ENCODE data around the gene HSFX4. TPM values are rescaled to one million over a fixed set of nuclear protein-coding genes. Genes with fewer than 3 reads are reported as not detected.
"Not testable (repeated sequence)": the region's sequence is repeated elsewhere in the genome, so short reads cannot be mapped to it uniquely, and the experiment has no call there.

The HSFX4 gene, protein sequence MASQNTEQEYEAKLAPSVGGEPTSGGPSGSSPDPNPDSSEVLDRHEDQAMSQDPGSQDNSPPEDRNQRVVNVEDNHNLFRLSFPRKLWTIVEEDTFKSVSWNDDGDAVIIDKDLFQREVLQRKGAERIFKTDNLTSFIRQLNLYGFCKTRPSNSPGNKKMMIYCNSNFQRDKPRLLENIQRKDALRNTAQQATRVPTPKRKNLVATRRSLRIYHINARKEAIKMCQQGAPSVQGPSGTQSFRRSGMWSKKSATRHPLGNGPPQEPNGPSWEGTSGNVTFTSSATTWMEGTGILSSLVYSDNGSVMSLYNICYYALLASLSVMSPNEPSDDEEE
- polyA plus RNA-seq (ENCODE audit: low read depth in 6 of 6), result not detected

DNA sequence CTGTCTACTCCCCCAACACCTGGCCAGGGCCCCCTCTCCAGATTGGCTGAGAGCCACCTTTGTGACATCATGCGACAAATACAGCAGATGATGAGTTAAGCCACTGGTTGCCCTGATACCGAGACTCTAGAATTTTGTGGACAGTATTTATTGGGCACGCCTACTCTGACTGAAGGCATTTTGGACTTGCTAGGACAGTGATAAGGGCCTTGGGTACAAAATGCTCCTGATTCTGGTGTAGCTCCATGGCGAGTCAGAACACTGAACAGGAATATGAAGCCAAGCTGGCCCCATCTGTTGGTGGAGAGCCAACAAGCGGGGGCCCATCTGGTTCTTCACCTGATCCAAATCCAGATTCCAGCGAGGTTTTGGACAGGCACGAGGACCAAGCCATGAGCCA, at the start of gene HSFX4:
Gene HSFX4, plus strand, starts transcription at position 174 of the 400 bp plus-strand sequence. Its CDS starts 72 bp downstream, at position 246.
- H3K27me3 Mint-ChIP-seq; DNase-seq; H3K4me3 Mint-ChIP-seq; ATAC-seq (ENCODE audit: low read depth in 2 of 2); H3K9me3 Mint-ChIP-seq; H3K36me3 Mint-ChIP-seq; H3K4me1 Mint-ChIP-seq; H3K27ac Mint-ChIP-seq: not testable (repeated sequence)

DNA sequence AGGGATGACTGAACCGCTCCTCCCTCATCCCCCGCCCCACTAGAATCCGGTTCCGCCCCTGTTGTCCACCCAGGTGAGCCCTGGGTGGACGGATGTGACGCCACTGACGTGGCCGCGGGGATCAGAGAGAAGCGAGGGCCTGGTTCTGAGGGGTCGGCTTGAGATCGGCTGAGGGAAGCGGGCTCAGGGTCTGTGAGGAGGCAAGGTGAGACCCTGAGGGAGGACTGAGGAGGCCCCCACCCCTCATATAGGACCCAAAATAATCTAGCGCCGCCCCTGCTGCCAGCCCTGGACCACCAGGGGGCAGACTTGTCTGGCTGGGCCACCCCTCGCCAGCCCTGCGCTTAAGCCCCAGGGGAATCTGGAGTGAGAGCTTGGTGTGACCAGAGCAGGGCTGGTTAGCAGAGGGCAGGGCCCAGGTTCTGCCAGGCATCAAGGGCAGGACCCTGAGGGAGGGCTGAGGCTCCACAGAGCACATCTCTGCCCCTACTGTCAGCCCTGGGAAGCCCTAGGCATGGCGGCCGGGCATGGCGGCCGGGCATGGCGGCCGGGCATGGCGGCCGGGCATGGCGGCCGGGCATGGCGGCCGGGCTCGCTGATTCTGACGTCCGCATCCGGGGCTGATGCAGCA, 48.2 kb upstream of the HSFX4 start, which contains the start of gene MAGEA8:
Gene MAGEA8, plus strand, starts transcription at position 103 of the 631 bp plus-strand sequence. CDS start 3,090 bp downstream, outside the sequence.
- H3K36me3 Mint-ChIP-seq, result no peaks in the 10 kb centered on the region
- H3K4me1 Mint-ChIP-seq, result no peaks in the 10 kb centered on the region
- peak within 1 kb of the TSS in 1 of 6 donors; percentile 49 for H3K27ac Mint-ChIP-seq
- no peaks in the 10 kb centered on the region for H3K27me3 Mint-ChIP-seq
- peaks cover 0 to 2% (median 0%) of the 10 kb centered on the region in 7 donors for H3K9me3 Mint-ChIP-seq
- no peak within 1 kb of the TSS for H3K4me3 Mint-ChIP-seq
- no peak for DNase-seq
- no peak for ATAC-seq (ENCODE audit: low read depth in 2 of 2)

DNA sequence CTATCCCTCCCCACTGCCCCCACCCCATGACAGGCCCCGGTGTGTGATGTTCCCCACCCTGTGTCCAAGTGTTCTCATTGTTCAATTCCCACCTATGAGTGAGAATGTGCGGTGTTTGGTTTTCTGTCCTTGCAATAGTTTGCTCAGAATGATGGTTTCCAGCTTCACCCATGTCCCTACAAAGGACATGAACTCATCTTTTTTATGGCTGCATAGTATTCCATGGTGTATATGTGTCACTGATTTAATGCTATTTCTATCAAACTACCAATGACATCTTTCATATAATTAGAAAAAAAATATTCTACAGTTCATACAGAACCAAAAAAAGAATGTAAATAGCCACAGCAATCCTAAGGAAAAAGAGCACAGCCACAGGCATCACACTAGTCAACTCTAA, 38.5 kb upstream of the HSFX4 start:
- peak overlapping the region in 1 of 6 donors; percentile 72 for H3K27ac Mint-ChIP-seq

DNA sequence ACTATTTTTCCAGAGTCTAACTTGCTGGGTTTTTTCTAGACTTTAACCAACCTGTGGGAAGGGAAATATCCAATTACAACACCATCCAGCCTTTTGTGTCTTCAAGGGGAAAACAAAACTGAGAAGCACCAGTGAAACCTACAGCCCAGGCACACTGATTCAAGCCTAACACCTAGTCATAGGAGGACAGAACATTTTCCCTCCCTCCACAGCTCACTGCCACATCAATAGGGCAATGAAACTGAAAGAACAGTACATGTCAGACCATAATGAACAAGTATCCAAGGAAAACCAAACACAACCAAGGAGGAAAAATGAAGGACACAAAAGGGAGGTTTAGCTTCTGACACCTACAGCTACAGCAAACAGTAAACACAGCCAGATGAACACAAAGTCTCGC, 30.8 kb upstream of the HSFX4 start:
- DNase-seq, result no peak
- Mint-ChIP-seq H3K27me3 (peaks cover 0 to 12% (median 0%) of the 10 kb centered on the region in 3 donors), H3K36me3 (no peaks in the 10 kb centered on the region), H3K9me3 (peaks cover 0 to 6% (median 0%) of the 10 kb centered on the region in 7 donors), H3K27ac (no peak overlapping the region), H3K4me1 (no peaks in the 10 kb centered on the region), H3K4me3 (no peak overlapping the region)
- ATAC-seq (ENCODE audit: low read depth in 2 of 2), result no peak

More for the DNA sequence above, 38.5 kb upstream of the HSFX4 start:
- H3K4me3 Mint-ChIP-seq; ATAC-seq (ENCODE audit: low read depth in 2 of 2); H3K4me1 Mint-ChIP-seq; H3K36me3 Mint-ChIP-seq; H3K27me3 Mint-ChIP-seq; H3K9me3 Mint-ChIP-seq; DNase-seq: not testable (repeated sequence)

DNA sequence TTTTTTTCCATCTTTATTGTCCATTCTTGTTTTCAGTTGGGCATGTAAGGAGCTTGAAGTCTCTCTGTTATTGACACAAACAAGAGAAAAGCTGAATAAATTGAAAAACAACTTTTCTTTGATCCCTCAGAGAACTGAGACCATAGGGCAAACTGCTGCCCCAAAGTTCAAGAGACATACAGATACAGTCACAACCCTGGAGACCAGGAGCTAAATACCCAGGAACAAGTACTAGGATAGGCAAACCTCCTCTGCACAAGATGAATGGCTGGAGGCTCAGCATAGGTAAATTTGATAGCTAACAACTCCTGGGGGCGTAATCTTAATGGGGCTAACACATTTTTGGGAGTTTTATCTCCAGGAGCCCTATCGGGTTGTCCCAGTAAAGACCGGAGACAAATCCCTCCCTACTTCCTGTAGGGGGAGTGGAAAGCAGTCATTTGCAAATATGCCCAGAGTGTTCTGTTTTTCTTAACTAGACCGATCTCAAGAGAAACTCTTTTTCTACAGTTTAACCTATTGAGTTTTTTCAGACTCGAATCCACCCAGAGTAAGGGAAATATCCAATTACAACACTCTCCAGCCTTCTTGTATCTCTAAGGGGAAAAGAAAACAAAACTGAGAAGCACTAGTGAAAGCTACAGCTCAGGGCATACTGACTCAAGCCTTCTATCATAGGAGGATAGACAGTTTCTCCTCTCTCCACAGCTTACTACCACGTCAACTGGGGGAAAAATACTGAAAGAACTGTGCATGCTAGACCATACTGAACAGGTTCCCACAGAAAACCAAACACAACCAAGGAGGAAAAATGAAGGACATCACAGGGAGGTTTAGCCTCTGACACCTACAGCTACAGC, 25.3 kb upstream of the HSFX4 start:
- Mint-ChIP-seq H3K4me3 (peak overlapping the region in 1 of 8 donors; percentile 45), H3K4me1 (peaks cover 0 to 2% (median 0%) of the 10 kb centered on the region in 3 donors), H3K27ac (no peak overlapping the region), H3K36me3 (no peaks in the 10 kb centered on the region), H3K27me3 (peaks cover 0 to 6% (median 4%) of the 10 kb centered on the region in 3 donors), H3K9me3 (peaks cover 0 to 3% (median under 1%) of the 10 kb centered on the region in 7 donors)
- ATAC-seq (ENCODE audit: low read depth in 2 of 2) (no peak), DNase-seq (no peak)

DNA sequence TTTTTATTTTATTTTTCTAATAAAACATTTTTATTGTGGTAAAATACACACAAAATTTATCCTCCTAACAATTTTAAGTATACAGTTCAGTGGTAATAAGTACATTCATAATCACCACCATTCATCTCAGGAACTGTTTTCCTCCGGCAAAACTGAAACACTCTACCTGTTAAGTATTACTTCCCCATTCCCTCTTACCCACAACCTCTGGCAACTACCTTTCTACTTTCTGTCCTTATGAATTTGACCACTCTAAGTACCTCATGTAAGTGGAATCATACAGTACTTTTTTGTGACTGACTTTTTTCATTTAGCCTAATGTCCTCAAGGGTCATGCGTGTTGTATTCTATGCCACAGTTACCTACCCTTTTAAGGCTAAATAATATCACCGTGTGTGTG, 21.1 kb upstream of the HSFX4 start:
- peaks cover 0 to 2% (median 0%) of the 10 kb centered on the region in 3 donors for H3K4me1 Mint-ChIP-seq
- no peaks in the 10 kb centered on the region for H3K36me3 Mint-ChIP-seq
- peaks cover 0 to 10% (median 7%) of the 10 kb centered on the region in 7 donors for H3K9me3 Mint-ChIP-seq
- peak overlapping the region in 1 of 6 donors; percentile 63 for H3K27ac Mint-ChIP-seq
- DNase-seq (no peak), ATAC-seq (ENCODE audit: low read depth in 2 of 2) (no peak)
- H3K4me3 Mint-ChIP-seq, result no peak overlapping the region
- peaks cover 0 to 4% (median 0%) of the 10 kb centered on the region in 3 donors for H3K27me3 Mint-ChIP-seq

DNA sequence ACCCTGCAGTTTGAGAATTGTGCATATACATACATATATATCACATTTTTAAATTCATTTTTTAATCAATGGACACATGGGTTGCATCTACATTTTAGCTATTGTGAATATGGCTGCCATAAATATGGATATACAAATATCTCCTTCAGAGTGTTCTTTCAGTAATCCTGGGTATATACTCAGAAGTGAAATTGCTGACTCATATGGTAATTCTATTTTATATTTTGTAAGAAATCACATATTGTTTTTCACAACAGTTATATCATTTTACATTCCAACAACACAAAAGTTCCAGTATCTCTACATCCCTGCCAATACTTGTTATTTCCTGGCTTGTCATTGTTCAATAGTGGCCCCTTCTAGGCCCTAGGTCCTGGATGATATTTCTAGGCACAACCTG, 20.6 kb upstream of the HSFX4 start:
- H3K36me3 Mint-ChIP-seq, result no peaks in the 10 kb centered on the region
- H3K4me1 Mint-ChIP-seq, result peaks cover 0 to 2% (median 0%) of the 10 kb centered on the region in 3 donors
- DNase-seq (no peak), ATAC-seq (ENCODE audit: low read depth in 2 of 2) (no peak)
- peaks cover 0 to 4% (median 0%) of the 10 kb centered on the region in 3 donors for H3K27me3 Mint-ChIP-seq
- peaks cover 0 to 13% (median 10%) of the 10 kb centered on the region in 7 donors for H3K9me3 Mint-ChIP-seq
- H3K4me3 Mint-ChIP-seq, result no peak overlapping the region
- H3K27ac Mint-ChIP-seq, result no peak overlapping the region

DNA sequence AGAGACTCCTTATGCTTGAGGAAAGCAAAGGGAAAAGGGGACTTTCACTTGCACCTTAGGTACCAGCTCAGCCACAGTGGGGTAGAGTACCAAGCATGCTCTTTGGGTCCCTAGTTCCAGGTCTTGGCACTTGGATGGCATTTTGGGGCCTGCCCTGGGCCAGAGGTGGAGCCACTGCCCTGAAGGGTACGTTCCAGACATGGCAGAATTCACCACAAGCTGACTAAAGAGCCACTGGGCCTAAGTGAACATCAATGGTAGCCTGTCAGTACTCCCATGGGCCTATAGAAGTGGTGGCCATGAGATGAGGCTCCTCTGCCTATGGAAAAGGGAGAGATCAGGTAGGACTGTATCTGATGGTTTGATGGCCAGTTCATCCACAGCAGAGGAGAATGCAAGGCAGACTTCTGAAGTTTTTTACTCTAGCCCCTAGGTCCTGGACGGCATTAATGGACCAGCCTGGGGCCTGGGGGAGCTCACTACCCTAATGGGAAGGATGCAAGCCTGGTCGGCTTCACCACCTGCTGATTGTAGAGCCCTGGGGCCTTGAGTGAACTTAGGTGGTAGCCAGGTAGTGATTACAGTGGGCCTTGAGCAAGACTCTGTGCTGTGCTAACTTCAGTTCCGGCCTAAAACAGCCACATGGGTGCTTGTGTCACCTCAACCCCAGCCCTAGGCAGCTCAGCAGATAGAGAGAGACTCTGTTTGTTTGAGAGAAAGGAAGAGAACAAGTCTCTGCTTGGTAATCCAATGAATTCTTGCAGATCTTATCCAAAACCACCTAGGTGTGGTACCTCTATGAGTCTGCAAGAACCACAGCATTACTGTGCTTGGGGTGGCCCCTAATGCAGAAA, 19.8 kb upstream of the HSFX4 start:
- Mint-ChIP-seq H3K27ac (no peak overlapping the region), H3K36me3 (no peaks in the 10 kb centered on the region), H3K4me1 (no peaks in the 10 kb centered on the region), H3K27me3 (peaks cover 0 to under 1% (median 0%) of the 10 kb centered on the region in 3 donors), H3K9me3 (peaks cover 4 to 17% (median 13%) of the 10 kb centered on the region in 7 donors), H3K4me3 (no peak overlapping the region)
- ATAC-seq (ENCODE audit: low read depth in 2 of 2) (peak in 1 of 2 donors; percentile 40), DNase-seq (no peak)

DNA sequence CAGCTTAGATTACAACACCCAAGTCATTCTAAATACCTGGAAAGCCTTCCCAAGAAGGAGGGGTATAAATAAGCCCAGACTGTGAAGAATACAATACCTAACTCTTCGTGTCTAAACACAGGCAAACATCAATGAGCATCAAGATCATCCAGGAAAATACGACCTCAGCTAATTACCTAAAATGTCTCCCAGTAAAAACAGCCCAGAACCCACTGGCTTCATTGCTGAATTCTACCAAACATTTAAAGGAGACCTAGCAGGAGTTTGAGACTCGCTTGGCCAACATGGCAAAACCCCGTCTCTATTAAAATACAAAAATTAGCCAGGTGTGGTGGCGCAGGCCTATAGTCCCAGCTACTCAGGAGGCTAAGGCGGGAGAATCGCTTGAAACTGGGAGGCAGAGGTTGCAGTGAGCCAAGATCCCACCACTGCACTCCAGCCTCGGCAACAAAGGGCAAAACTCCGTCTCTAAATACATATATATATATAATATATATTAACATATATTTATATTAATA, 19.1 kb upstream of the HSFX4 start:
- Mint-ChIP-seq H3K36me3 (no peaks in the 10 kb centered on the region), H3K27me3 (no peaks in the 10 kb centered on the region), H3K4me1 (no peaks in the 10 kb centered on the region), H3K27ac (no peak overlapping the region), H3K4me3 (no peak overlapping the region), H3K9me3 (peaks cover 4 to 17% (median 13%) of the 10 kb centered on the region in 7 donors)
- DNase-seq (no peak), ATAC-seq (ENCODE audit: low read depth in 2 of 2) (no peak)

DNA sequence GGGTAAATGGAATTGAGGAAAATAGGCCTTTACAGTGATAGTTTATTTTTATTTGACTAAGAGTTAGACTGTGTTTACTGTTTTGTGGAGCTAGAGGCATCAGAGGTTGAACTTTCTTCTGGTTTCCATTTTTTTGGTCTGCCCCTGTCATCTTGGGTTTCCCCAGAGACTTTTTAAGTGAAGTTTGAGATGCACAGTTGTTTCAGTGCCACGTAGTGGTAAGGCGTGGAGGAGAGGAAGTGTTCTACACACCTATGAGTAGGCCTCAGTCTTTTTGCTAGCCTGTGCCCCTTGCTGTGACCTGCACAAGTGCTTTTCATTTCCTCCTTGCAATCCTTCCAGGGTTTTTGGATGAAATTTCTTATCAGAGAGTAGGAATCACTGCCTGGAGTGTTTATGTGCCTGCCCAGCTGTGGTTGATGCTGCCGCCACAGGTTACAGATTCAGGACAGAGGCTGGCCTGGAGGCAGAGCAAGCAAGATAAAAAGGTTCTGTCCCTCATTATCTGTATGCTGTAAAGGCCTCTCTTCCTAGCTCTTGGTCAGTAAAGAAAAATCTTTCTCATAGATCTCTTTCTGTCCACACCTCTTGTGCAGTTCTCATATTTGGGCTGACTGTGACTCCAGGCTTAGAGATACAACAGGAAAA, 12.5 kb upstream of the HSFX4 start:
- Mint-ChIP-seq H3K4me1 (peaks cover 0 to 3% (median 0%) of the 10 kb centered on the region in 3 donors), H3K27ac (no peak overlapping the region), H3K4me3 (no peak overlapping the region), H3K9me3 (peaks cover 4 to 17% (median 10%) of the 10 kb centered on the region in 7 donors), H3K27me3 (no peaks in the 10 kb centered on the region), H3K36me3 (no peaks in the 10 kb centered on the region)
- ATAC-seq (ENCODE audit: low read depth in 2 of 2), result peak; percentile 49 to 52
- DNase-seq, result no peak

DNA sequence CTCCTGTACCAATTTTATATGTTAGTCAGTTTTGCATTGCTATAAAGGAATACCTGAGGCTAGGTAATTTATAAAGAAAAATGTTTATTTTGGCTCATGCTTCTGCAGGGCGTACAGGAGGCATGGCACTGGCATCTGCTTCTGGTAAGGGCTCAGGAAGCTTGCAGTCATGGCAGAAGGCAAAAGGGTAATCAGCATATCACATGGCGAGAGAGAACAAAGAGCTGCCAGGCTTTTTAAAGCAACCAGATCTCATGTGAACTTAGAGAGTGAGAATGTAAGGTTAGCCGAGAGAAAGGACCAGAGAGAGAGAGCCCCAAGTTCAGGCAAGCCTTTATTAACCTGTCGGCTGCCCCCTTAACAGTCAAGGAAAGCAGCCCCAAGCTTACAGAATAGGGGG, 5.5 kb upstream of the HSFX4 start:
- not testable (repeated sequence) for H3K4me1 Mint-ChIP-seq; ATAC-seq (ENCODE audit: low read depth in 2 of 2); H3K27me3 Mint-ChIP-seq

DNA sequence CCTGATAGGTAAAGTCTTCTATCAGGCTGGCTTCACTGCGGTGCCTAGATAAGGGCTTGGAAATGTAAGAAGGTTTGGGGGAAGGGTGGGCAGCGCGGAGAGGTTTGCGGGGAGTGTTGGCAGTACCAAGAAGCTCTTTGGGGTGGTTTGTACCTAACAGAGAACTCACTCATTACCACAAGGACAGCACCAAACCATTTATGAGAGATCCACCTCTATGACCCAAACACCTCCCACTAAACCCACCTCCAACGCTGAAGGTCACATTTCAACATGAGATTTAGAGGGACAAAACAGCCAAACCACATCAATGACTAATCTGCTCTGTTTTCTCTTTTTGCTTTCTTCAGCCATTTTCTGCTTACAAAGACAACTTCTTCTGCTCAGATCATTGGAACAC, 4.9 kb upstream of the HSFX4 start:
- not testable (repeated sequence) for DNase-seq; H3K4me1 Mint-ChIP-seq; H3K27me3 Mint-ChIP-seq; H3K4me3 Mint-ChIP-seq; H3K27ac Mint-ChIP-seq; H3K36me3 Mint-ChIP-seq; ATAC-seq (ENCODE audit: low read depth in 2 of 2); H3K9me3 Mint-ChIP-seq

More for the DNA sequence above, 5.5 kb upstream of the HSFX4 start:
- not testable (repeated sequence) for H3K9me3 Mint-ChIP-seq, H3K4me3 Mint-ChIP-seq, DNase-seq, H3K36me3 Mint-ChIP-seq, H3K27ac Mint-ChIP-seq

Data from naive B cell (primary cell).